HTR-8/SVneo (cell line): Measurements from ENCODE around the gene BIK.
"Not testable (repeated sequence)": the region's sequence is repeated elsewhere in the genome, so short reads cannot be mapped to it uniquely, and the experiment has no call there.

Experiments
- DNase-seq: peaks from one replicate; pipeline ENCODE4 v3.0.0; 2011; ENCODE audit warnings: low spot score, mixed read lengths; ENCODE audit not compliant: insufficient read length
- FAIRE-seq: peaks from 2 replicates; lab custom pipeline; 2011; peaks lifted over from hg19 to GRCh38; lab: Jason Lieb, UNC

The BIK gene

DNA sequence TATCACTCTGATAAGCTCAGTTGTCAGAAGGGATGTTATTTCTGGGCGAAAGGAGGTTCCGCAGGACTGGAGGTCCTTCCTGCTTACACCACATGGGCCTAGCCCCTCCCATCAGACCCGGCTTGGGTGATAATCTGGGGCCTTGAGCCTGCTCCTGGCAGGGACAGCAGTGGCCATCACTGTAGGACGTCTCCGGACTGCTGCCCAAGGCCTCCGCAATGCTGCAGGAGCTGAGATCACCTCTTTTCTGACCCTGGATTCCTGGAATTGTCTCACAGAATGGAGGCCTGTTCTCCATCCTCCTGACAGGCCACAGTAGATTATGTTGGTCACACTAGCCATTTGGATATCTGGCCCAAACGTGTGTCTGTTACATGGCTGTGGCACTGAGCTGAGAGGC, 9.2 kb upstream of the BIK start:
- DNase-seq (no peak), FAIRE-seq (no peak)

DNA sequence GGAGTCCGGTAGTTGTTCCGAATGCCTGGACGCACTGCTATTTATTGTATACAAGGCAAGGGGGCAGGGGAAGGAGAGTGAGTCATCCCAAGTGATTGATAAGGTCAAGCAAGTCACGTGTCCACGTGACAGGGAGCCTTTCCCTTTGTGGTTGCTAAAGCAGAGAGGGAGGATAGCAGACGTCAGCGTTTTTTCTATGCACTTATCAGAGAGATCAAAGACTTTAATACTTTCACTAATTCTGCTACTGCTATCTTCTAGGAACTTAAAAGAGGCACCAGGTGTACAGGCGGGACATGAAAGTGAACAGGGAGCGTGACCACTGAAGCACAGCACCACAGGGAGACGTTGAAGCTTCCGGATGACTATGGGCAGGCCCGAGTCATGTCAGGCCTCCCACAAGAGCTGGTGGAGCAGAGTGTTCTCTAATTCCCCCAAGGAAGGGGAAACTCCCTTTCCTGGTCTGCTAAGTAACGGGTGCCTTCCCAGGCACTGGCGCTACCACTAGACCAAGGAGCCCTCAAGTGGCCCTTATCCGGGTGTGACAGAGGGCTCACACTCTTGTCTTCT, 6.4 kb upstream of the BIK start:
- FAIRE-seq, DNase-seq: not testable (repeated sequence)

DNA sequence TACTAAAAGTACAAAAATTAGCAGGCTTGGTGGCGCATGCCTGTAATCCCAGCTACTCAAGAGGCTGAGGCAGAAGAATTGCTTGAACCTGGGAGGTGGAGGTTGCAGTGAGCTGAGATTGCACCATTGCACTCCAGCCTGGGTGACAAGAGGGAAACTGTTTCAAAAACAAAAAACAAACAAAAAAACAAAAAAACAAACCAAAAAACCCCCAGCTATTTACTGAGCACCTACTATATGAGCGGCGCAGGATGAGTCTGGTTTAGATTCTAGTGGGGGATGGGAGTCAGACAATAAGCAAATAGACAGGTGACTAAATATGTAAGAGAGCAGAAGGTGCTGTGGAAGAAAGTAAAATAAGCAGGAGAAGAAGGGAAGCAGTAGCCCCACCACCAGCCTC, 5.6 kb upstream of the BIK start:
- FAIRE-seq, DNase-seq: not testable (repeated sequence)

DNA sequence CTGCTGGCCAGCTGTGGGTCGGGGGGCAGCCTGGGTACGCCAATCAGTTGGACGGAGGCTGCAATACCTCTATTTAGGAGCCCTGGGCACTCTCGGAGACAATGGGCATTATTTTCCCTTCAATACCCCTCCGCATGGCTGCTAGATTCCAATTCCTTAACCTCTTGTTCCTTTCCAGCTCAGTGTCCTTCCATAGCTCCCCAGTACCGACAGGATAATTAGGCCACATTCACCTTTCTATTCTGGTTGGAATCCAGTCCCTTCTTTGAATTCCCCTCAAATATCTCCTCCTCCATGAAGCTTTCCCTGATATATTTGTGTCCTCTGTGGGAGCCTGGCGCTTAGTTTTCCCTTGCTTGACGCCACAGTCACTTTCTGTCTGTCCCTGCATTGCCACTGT, 4.2 kb upstream of the BIK start:
- DNase-seq = no peak
- FAIRE-seq = no peak

DNA sequence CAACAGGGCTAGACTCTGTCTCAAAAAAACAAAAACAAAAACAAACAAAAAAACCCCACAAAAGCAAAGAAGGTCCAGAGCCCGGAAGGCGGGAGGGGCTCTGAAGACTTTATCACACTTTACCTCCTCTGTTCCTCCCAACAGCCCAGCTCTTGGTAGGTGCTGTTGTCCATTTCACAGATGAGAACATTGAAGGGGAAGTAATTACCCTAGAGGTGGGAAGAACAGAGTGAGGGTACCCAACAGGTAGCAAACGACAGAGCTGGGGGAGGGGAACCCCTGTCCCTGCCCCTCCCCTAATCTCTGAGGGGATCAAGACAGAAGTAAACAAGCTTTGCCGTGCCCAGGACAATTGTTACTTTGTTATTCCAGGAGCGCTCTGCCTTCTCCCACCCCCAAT, 1.0 kb upstream of the BIK start:
- FAIRE-seq (no peak), DNase-seq (no peak)

DNA sequence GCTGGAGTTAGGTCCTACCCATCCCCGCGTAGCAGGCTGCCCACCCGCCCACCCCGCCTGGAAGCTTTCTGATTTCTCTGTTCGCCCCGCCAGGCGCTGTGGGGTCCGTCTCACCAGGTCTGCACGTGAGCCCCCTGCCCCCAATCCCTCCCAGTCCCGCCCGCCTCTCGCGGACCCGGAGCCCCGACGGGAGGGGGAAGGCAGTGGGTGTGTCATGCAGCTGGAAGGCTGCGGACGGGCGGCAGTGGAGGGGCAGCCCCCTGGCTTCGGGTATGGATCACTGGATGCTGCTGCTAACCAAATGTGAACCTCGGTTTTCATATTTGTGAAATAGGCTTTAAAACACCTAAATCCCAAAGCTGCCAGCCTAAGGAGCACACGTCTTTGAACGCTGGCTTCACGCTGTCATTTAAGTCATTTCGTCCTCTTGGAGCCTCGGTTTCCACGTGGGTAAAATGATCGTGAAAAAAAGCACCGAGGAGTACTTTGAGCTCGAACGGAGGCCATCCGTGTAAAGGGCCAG, 568 bp upstream of the BIK start:
- no peak for DNase-seq
- FAIRE-seq = no peak

DNA sequence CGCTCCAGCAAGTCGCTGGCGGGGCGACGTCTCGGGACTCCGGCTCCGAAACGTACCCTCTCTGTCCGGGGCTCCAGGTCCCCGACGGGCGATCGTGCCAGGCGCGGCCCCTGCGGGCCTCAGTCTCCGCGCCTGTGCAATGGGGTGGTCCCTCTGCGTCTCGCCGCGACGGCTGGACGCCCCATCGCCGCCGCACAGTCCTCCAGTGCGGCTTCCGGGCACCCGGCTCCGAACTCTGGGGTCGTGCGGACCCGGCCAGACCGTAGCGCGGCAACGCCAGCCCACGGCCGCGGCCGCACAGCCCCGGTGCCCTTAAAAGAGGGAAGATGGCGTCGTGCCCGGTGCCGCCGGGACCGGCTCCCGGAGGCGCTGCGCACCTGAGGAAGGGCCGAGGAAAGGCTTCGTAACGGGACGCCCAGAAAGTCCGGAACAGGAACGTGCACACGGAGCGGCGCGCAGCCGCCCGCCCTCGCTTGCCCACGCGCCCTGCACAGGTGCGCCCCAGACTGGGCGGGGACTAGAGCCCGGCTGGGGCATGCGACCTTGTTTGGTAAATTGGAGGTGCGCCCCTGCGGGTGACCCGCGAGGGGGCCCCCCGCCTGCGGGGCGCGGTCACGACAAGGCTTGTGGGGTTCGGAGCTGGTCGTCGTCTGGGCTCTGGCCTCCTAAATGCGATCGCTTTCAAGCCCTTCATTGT, 525 bp downstream of the BIK start:
- FAIRE-seq = no peak
- no peak for DNase-seq

DNA sequence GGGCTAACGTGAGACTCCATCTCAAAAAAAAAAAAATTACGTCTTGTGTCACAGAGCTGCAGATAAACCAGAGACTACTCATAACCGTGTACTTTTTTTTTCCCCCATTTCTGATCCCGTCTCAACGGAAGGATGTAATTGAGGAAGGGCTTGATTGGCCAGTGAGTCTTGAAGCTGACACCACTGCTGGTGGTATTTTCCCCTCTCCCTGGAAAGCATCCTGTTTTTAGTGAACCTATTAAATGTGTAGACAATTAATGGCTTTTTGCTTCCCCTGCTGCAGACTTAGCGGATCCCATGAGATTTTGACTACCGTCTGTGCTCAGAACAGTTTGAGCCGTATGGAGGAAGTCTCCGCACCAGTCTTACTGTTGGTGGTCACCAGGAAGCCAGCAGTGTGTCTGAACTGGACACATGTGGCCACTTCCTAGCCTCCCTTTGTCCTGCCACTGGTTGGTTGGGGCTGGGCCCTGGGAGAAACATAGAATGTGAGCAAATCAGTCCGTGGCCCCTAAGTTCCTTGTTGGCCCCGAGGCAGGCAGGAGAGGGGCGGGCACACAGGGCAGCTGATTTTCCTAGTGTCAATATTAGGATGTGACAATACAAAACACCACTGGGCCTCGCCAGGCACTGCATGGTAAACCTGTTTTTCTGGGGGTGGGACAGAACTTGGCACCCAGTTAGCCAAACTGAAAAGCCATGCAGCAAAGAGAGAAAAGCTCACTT, 3.1 kb downstream of the BIK start:
- DNase-seq (no peak), FAIRE-seq (no peak)

DNA sequence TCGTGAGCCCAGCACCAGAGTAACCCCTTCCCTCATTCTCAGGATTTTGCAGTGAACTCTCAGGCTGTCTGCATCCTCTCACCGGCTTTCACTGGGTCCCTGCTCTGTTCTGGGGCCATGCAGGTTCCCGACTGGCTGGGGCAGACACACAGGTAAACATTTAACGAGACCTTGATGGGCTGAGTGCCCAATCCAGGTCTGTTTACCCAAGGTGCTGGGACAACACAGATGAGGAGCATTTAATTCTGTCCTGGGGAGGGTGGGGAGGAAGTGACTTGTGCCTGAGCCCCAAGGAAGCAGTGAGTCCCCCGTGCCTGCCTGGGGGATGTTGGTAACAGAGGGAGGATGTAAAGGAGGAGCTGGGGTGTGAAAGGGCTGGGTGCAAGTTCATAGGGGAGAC, 4.4 kb downstream of the BIK start:
- no peak for FAIRE-seq
- DNase-seq = no peak

DNA sequence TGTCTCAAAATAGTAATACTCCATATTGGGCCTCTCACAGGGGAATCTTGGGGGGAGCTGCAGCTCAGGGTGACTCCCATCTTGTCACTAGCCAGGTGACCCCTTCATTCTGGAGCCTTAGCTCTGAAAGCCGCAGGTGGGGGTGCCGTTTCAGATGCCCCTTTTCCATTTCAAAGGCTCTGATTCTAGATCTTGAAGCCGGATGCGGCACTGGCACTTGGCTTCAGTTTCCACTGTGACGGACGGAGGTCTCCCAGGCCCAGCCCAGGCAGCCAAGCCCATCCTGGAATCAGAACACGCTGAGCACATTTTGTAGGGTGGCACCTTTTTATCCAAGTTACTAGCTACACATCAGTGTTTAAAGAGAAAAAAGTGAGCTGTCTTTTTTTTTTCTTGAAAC, 6.4 kb downstream of the BIK start:
- FAIRE-seq (no peak), DNase-seq (no peak)

DNA sequence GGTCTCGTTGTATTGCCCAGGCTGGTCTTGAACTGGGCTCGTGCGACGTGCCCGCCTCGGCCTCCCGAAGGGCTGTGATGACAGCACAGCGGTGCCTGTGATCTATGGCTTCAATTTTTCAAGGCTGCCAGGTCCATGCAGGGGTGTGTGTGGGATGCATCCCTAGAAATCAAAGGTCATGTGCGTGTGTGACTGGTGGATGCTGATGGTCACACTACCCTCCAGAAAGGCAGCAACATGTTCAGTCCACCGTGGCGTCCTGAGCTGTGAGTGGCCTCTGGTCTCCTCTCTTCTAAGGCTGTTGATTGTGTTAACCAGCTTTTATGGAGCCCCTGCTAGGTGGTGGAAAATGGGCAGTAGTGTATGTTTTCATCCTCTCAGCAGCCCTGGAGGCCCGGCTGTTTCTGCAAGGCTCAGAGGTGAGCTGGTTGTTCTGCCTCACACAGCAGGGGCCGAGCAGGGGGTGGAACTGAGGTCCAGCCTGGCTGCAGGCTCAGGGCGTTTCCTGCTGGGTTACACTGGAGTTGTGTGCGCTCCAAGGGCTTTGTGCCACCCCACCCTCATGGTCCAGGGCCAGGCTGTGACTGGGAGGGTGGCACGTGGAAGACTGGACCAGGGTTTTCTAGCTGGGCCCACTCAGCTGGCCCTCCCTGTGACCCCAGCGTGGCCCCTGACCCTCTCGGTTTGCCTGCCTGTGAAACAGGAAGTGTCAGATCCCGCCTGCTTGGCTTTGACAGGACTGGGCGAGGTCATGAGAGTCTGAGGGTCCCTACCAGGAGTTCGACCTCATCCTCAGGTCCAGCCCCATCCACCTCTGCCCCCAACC, 7.7 kb downstream of the BIK start:
- FAIRE-seq = no peak
- no peak for DNase-seq

DNA sequence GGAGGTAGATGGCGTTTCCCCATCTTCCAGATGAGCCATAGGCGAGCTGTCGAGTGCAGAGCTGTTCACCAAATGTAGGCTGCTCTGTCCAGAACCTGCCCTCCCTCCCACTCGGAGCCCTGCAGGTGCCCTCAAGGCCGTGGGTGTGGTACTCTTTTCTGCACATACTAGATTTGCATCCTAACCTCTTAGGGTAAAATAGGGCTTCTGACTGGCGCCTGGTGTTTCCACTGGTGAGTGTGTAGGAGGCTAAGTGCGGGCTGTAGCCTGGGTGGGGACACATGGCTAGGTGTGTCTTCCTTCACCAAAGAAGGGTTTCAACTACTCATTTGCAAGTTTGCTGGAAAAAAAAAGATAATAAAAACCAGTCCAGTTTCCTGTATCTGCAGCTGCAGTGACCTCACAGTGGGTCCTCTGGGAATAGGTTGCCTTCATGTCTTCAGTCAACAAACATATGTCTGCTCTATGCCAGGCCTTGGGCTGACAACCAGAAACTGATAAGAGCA, 8.5 kb downstream of the BIK start:
- FAIRE-seq (no peak), DNase-seq (no peak)

DNA sequence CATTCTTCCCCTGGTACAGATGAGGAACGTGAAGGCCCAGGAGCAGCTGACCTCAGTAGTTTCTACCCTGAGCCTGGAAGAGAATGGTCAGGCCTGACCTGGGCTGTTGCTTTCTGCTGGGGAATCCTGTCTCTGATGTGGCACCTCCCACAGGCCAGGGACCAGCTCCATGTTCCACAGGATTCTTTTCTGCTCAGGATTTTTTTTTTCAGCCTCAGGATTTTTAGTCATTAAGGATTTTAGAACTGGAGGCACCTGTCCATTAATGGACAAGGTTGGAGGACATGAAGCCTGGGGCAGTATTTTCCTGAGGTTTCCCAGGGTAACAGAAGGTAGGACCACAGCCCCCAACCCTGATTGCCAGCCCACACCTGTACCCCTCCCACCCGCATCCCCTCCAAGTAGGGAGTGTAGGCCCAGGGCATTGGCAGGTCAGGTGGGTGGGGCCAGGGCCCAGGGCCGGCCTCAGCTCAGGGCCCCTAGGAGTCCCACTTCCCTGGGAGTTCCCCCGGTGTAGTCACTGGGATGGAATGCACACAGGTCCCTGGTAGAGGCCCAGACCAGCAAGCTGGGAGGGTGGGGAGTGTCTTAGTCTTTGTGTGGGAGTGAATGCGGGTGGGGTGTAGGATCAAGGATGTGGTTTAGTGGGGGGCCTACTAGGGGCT, 16.1 kb downstream of the BIK start:
- DNase-seq (peak; percentile 96), FAIRE-seq (peak; percentile 82)

DNA sequence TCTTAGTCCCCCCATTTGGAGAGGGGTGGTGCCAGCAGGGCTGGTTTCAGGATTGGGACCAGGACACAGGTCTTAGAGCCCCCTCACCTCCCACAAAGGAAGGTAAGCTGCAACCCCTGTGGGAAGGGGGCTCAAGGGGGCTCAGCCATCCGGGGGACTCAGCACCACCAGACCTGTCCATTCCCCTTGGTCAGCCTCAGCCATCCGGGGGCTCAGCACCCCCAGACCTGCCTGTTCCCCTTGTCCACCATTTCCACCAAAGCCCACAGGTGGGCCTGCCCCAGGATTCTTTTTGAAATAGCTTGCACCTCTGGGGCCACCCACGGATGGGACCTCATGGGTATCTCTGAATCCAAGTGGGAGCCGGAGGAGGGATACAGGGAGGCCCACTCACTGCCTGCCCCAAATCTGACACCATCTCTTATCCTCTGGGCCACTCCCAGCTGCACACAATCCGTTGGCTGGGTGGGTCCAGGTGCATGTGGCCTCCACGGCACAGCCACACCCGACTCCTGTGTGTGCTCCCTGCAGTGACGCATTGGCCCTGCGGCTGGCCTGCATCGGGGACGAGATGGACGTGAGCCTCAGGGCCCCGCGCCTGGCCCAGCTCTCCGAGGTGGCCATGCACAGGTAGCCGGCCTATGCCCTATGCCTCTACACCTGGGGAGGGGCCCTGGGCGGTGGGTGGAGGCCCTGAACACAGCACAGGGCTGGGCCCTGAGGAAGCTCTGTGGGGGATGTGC, 16.8 kb downstream of the BIK start:
- DNase-seq = no peak
- FAIRE-seq = no peak

DNA sequence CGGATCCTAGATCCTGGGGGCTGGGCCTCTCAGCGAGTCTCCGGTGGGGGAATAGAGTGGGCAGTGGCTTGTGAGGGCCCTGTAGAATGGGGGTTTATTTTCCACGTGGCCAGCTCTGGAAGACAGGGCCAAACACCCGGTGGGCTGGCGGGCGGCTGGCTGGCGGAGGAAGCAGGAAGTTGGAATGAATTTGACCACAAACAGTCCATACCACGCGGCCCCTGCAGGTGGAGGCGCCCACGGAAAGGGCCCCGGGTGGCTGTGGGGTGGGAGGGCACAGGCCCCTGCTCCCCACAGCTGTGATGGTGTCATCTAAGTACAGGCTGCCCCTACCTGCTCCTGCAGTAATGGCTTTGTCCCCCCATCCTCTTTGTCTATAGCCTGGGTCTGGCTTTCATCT, 17.6 kb downstream of the BIK start:
- no peak for FAIRE-seq
- no peak for DNase-seq

DNA sequence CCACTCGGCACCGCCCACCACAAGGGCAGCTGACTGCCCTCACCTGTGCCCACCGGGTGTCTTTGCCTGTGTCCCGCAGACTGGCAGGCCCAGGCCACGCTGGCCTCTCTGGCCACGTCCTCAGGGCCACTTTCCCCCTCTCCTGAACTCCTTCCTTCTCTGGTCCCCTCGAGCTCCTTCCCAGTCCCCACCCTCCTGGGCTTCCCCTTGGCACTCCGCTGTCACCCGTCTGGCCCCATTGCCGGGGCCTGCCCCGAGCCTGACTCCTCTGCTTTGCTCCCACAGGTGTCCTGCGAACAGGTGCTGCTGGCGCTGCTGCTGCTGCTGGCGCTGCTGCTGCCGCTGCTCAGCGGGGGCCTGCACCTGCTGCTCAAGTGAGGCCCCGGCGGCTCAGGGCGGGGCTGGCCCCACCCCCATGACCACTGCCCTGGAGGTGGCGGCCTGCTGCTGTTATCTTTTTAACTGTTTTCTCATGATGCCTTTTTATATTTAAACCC, 18.4 kb downstream of the BIK start:
- no peak for DNase-seq
- no peak for FAIRE-seq

DNA sequence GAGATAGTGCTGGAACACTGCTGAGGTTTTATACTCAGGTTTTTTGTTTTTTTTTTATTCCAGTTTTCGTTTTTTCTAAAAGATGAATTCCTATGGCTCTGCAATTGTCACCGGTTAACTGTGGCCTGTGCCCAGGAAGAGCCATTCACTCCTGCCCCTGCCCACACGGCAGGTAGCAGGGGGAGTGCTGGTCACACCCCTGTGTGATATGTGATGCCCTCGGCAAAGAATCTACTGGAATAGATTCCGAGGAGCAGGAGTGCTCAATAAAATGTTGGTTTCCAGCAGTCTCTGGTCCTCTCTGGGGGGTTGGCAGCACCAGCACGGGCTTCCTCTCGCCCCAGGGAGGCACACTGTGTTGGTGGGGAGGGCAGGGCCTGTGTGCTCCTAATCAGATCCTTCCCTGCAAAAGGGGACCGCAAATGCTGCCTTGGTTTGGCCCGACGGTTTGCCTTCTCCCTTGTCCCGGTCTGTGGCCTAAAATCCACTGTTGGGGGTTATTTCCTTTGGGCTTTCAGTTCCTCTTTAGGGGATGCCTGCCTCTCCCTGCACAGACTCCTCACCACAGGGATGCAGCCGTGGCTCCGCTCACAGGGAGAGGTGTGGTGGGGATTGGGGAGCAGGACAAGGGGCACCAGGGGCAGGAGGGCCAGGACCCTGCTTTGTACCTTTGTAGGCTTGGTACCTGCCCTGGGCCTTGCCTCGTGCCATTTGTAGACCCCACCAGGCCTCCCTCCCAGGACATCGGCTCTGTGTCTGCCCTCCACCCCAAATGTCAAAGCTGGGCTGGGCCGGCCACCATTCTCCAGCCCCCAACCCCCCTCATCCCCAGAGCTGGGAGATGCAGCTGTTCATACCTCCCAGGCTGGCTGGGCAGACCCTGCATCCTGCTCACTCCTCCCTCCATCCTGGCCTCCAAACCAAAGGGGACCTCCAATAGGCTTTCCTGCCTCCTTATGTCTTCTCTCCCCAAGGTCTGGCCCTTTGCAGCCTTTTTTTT, 19.2 kb downstream of the BIK start:
- no peak for FAIRE-seq
- DNase-seq = no peak
